ENCODE data around the gene CNTNAP2.
"Not testable (repeated sequence)": the region's sequence is repeated elsewhere in the genome, so short reads cannot be mapped to it uniquely, and the experiment has no call there.

CNTNAP2 gene

DNA sequence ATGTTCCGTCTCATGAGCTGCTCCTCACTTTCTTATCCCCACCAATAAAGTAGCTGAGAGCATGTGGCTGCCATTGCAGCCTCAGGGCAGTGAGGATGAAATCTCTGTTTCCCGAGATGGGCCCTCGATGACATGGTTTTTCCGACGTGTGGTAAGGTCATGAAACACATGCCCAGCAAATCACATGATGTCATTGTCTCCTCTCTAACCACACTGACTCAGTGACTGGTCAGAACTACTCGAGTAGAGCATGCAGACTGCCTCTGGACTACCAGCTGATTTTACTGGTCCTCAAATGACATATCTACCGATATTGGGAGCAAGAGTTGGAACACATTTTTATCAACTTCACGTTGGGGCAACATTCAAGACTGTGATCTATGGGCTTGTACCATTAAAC is 786.1 kb downstream of the CNTNAP2 start:
- Histone ChIP-seq H3K27ac (ENCODE audit: insufficient read depth, low read depth, low read length, poor library complexity, severe bottlenecking) (no peak overlapping the region), H3K4me1 (ENCODE audit: control insufficient read depth, insufficient read depth, low read length) (no peaks in the 10 kb centered on the region), H3K9me3 (ENCODE audit: control insufficient read depth, low read length) (no peaks in the 10 kb centered on the region), H3K4me3 (ENCODE audit: insufficient read depth, low read depth, low read length) (no peak overlapping the region), H3K36me3 (ENCODE audit: control insufficient read depth, insufficient read depth, low read length) (no peaks in the 10 kb centered on the region), H3K27me3 (ENCODE audit: control insufficient read depth, insufficient read depth, low read length, poor library complexity, severe bottlenecking) (no peaks in the 10 kb centered on the region)
- WGBS, 2 experiments: 88 to 91% methylated on average over 8 of the region's 8 CpGs

DNA sequence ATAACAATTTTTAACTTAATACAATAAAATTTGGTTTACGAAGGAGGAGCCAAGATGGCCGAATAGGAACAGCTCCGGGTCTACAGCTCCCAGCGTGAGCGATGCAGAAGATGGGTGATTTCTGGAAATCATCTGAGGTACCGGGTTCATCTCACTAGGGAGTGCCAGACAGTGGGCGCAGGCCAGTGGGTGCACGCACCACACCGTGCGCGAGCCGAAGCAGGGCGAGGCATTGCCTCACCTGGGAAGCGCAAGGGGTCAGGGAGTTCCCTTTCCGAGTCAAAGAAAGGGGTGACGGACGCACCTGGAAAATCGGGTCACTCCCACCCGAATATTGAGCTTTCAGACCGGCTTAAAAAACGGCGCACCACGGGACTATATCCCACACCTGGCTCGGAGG is 789.1 kb downstream of the CNTNAP2 start:
- not testable (repeated sequence) for H3K27me3 ChIP-seq (ENCODE audit: control insufficient read depth, insufficient read depth, low read length, poor library complexity, severe bottlenecking); H3K4me3 ChIP-seq (ENCODE audit: insufficient read depth, low read depth, low read length); H3K4me1 ChIP-seq (ENCODE audit: control insufficient read depth, insufficient read depth, low read length); H3K36me3 ChIP-seq (ENCODE audit: control insufficient read depth, insufficient read depth, low read length); H3K27ac ChIP-seq (ENCODE audit: insufficient read depth, low read depth, low read length, poor library complexity, severe bottlenecking); H3K9me3 ChIP-seq (ENCODE audit: control insufficient read depth, low read length)
- WGBS, 2 experiments: 90 to 92% methylated on average over 22 to 23 of the region's 24 CpGs

DNA sequence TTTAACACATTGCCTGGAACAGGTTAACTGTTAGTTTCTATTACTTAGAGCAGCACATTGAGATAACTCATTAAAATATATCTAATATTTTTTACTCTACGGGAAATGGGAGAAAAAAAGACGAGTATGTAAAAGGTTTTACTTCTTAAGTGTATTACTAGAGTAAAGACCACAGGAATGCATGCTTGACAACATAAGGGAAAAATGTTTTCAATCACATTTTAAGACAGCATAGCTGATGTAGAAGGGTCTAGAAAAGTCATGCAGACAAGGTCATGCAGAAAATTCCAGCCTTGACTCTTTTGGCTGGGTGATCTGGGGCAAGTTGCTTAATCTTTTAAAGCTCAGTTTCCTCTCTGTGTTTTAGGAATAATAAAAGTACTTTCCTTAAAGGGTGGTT is 806.2 kb downstream of the CNTNAP2 start:
- Histone ChIP-seq H3K36me3 (ENCODE audit: control insufficient read depth, insufficient read depth, low read length) (no peaks in the 10 kb centered on the region), H3K4me3 (ENCODE audit: insufficient read depth, low read depth, low read length) (no peak overlapping the region), H3K4me1 (ENCODE audit: control insufficient read depth, insufficient read depth, low read length) (no peaks in the 10 kb centered on the region), H3K27ac (ENCODE audit: insufficient read depth, low read depth, low read length, poor library complexity, severe bottlenecking) (no peak overlapping the region), H3K9me3 (ENCODE audit: control insufficient read depth, low read length) (no peaks in the 10 kb centered on the region), H3K27me3 (ENCODE audit: control insufficient read depth, insufficient read depth, low read length, poor library complexity, severe bottlenecking) (no peaks in the 10 kb centered on the region)
- WGBS, 2 experiments: 100% methylated on average over 2 of the region's 2 CpGs; no CpG with 5 or more reads in 1 of the 2 experiments

DNA sequence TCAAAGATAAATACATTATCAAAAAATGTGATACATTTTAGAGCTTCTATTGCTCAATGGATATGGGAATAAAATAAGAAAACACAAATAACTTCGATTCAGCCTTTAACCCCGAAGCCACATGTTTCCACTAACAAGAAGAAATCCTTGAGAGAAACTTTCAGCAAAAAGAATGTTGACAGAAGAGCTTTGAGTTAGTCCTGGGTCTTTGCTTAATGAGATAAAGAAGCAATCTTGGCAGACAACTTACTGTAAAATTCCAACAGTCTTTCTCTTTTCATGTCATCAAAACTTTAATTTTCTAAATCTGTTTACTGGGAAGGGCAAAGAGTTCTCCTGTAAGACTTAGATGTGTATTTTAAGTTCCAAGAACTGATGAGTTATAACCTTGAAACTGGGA is 810.2 kb downstream of the CNTNAP2 start:
- no peaks in the 10 kb centered on the region for H3K36me3 ChIP-seq (ENCODE audit: control insufficient read depth, insufficient read depth, low read length)
- H3K4me3 ChIP-seq (ENCODE audit: insufficient read depth, low read depth, low read length): no peak overlapping the region
- H3K27me3 ChIP-seq (ENCODE audit: control insufficient read depth, insufficient read depth, low read length, poor library complexity, severe bottlenecking): no peaks in the 10 kb centered on the region
- H3K27ac ChIP-seq (ENCODE audit: insufficient read depth, low read depth, low read length, poor library complexity, severe bottlenecking): no peak overlapping the region
- no peaks in the 10 kb centered on the region for H3K4me1 ChIP-seq (ENCODE audit: control insufficient read depth, insufficient read depth, low read length)
- H3K9me3 ChIP-seq (ENCODE audit: control insufficient read depth, low read length): no peaks in the 10 kb centered on the region
- WGBS, 2 experiments: 80 to 100% methylated on average over 1 to 2 of the region's 2 CpGs

DNA sequence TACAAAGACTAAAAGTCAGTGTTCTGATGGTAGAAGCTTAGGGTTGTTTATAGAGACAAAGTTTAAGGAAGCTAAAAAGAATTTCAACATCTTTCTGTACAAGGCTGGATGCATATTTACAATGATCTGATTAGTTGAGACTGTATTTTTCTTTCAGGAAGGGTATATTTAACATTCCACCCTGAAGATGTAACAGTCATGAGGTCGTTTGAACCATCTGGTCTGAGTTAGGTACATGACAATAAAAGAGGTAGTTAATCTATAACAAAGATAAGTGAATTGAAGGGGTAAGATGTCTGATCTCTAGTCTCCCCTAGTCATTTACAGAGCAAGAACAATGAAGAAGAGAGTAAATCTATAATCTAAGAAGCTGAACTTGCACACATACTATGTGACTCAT is 821.2 kb downstream of the CNTNAP2 start:
- Histone ChIP-seq H3K4me3 (ENCODE audit: insufficient read depth, low read depth, low read length) (no peak overlapping the region), H3K9me3 (ENCODE audit: control insufficient read depth, low read length) (no peaks in the 10 kb centered on the region), H3K27ac (ENCODE audit: insufficient read depth, low read depth, low read length, poor library complexity, severe bottlenecking) (no peak overlapping the region), H3K36me3 (ENCODE audit: control insufficient read depth, insufficient read depth, low read length) (no peaks in the 10 kb centered on the region), H3K4me1 (ENCODE audit: control insufficient read depth, insufficient read depth, low read length) (no peaks in the 10 kb centered on the region), H3K27me3 (ENCODE audit: control insufficient read depth, insufficient read depth, low read length, poor library complexity, severe bottlenecking) (no peaks in the 10 kb centered on the region)
- 50 to 80% methylated on average over 1 of the region's 1 CpG for WGBS, 2 experiments

DNA sequence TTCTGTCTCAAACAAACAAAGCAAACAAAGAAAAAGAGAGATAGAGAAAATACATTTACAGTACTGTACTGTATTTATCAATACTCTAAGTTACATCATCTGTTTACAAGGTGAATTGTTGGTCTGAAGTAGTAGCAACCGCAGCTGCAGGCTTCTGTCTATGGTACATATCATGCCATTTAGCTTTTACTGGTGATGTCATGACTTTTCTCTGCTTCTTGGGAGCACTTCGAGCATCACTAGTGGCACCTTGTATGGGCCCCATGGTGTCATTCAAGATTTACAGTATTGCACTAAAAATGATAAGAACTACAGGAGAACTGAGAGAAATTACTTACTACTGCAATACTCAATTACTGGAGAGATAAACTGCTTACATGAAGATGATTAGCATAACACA is 826.9 kb downstream of the CNTNAP2 start:
- Histone ChIP-seq H3K27me3 (ENCODE audit: control insufficient read depth, insufficient read depth, low read length, poor library complexity, severe bottlenecking) (no peaks in the 10 kb centered on the region), H3K36me3 (ENCODE audit: control insufficient read depth, insufficient read depth, low read length) (no peaks in the 10 kb centered on the region), H3K9me3 (ENCODE audit: control insufficient read depth, low read length) (no peaks in the 10 kb centered on the region), H3K27ac (ENCODE audit: insufficient read depth, low read depth, low read length, poor library complexity, severe bottlenecking) (no peak overlapping the region), H3K4me1 (ENCODE audit: control insufficient read depth, insufficient read depth, low read length) (no peaks in the 10 kb centered on the region), H3K4me3 (ENCODE audit: insufficient read depth, low read depth, low read length) (no peak overlapping the region)
- WGBS, 2 experiments: 92 to 94% methylated on average over 2 of the region's 2 CpGs

DNA sequence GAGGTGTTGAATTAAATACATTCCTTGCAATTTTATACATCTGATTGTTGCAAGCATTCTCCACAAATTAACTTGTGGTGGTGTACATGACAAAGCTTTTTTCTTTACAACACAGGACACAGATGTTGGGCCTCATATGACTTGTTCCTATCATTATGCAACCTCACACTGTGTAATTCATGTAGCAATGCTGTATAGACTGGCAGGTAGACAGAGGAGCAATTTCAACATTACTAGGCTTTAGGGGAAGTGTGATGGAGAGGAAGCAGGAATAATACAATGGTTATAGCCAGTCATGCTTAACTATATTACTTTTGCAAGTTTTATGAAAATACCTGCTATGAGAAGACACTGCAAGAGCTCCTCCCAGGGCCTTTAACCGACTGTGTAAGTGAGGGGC is 832.1 kb downstream of the CNTNAP2 start:
- no peak overlapping the region for H3K4me3 ChIP-seq (ENCODE audit: insufficient read depth, low read depth, low read length)
- no peaks in the 10 kb centered on the region for H3K9me3 ChIP-seq (ENCODE audit: control insufficient read depth, low read length)
- no peaks in the 10 kb centered on the region for H3K36me3 ChIP-seq (ENCODE audit: control insufficient read depth, insufficient read depth, low read length)
- H3K4me1 ChIP-seq (ENCODE audit: control insufficient read depth, insufficient read depth, low read length): no peaks in the 10 kb centered on the region
- no peaks in the 10 kb centered on the region for H3K27me3 ChIP-seq (ENCODE audit: control insufficient read depth, insufficient read depth, low read length, poor library complexity, severe bottlenecking)
- H3K27ac ChIP-seq (ENCODE audit: insufficient read depth, low read depth, low read length, poor library complexity, severe bottlenecking): no peak overlapping the region
- WGBS, 2 experiments: 86% methylated on average over 1 of the region's 1 CpG; no CpG with 5 or more reads in 1 of the 2 experiments

DNA sequence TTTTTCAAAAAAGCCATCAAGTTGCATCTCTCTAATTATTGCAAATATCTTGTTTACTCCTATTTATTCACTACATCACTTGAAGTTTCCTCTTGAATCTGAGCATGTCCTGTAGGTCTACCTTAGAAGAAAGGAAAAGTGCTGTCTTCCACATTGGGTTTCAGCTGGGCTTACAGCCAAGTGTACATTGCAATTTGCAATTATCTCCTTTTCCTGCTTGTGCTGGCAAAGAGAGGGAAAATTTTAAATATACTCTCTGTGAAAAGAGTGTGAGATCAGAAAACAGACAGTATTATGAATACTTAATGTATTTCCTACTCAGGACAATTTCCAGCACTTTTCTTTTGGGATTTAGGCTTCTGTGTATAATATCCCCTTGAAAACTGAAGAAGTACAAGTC is 839.7 kb downstream of the CNTNAP2 start:
- H3K4me1 ChIP-seq (ENCODE audit: control insufficient read depth, insufficient read depth, low read length): no peaks in the 10 kb centered on the region
- no peaks in the 10 kb centered on the region for H3K9me3 ChIP-seq (ENCODE audit: control insufficient read depth, low read length)
- no peak overlapping the region for H3K4me3 ChIP-seq (ENCODE audit: insufficient read depth, low read depth, low read length)
- no peak overlapping the region for H3K27ac ChIP-seq (ENCODE audit: insufficient read depth, low read depth, low read length, poor library complexity, severe bottlenecking)
- H3K36me3 ChIP-seq (ENCODE audit: control insufficient read depth, insufficient read depth, low read length): no peaks in the 10 kb centered on the region
- no peaks in the 10 kb centered on the region for H3K27me3 ChIP-seq (ENCODE audit: control insufficient read depth, insufficient read depth, low read length, poor library complexity, severe bottlenecking)

DNA sequence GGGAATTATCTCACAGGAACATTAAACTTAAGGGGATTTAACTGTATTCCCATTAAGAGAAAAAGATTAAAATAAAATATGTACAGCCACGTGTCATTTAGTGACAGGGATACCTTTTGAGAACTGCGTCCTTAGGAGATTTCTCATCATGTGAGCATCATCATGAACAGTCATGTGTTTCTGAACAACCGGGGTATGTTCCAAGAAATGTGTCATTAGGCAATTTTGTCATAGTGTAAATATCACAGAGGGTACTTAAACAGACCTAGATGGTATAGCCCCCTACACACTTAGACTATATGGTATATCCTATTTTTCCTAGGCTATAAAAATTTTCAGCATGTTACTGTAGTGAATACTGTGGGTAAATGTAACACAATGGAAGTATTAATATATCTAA is 840.3 kb downstream of the CNTNAP2 start:
- no peaks in the 10 kb centered on the region for H3K36me3 ChIP-seq (ENCODE audit: control insufficient read depth, insufficient read depth, low read length)
- H3K27me3 ChIP-seq (ENCODE audit: control insufficient read depth, insufficient read depth, low read length, poor library complexity, severe bottlenecking): no peaks in the 10 kb centered on the region
- no peak overlapping the region for H3K27ac ChIP-seq (ENCODE audit: insufficient read depth, low read depth, low read length, poor library complexity, severe bottlenecking)
- no peaks in the 10 kb centered on the region for H3K4me1 ChIP-seq (ENCODE audit: control insufficient read depth, insufficient read depth, low read length)
- WGBS, 2 experiments: 94 to 95% methylated on average over 3 of the region's 3 CpGs
- H3K4me3 ChIP-seq (ENCODE audit: insufficient read depth, low read depth, low read length): no peak overlapping the region
- no peaks in the 10 kb centered on the region for H3K9me3 ChIP-seq (ENCODE audit: control insufficient read depth, low read length)

DNA sequence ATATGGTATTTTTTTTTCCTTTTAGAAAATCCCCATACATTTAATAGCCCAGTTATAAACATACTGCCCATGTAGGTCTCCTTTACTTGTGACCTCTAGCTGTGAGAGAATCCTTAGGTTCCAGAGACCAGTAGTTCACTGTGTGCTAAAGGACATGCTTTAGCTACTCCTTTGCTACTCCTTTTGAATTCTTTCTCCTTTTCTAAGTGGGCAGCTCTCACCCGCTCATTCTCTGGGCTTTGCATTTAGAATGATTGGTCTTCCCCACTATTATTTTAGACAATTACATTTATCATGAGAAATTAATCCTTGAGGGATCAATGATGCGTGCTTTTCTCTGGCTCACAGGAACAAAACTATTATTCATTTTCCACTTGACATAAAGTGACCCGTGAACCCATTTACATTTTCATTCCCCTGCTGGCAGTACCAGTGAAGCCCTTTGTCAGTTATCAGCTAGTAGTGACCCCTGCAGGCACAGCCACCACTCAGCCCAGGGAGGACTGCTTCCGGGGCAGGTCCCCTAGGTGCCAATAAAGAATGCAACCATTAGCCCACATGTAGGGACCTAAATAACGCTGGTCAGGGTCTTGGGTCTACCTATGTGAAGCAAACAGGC is 844.3 kb downstream of the CNTNAP2 start:
- Histone ChIP-seq H3K4me1 (ENCODE audit: control insufficient read depth, insufficient read depth, low read length) (no peaks in the 10 kb centered on the region), H3K36me3 (ENCODE audit: control insufficient read depth, insufficient read depth, low read length) (no peaks in the 10 kb centered on the region), H3K9me3 (ENCODE audit: control insufficient read depth, low read length) (no peaks in the 10 kb centered on the region), H3K27ac (ENCODE audit: insufficient read depth, low read depth, low read length, poor library complexity, severe bottlenecking) (no peak overlapping the region), H3K27me3 (ENCODE audit: control insufficient read depth, insufficient read depth, low read length, poor library complexity, severe bottlenecking) (no peaks in the 10 kb centered on the region), H3K4me3 (ENCODE audit: insufficient read depth, low read depth, low read length) (no peak overlapping the region)
- 64 to 67% methylated on average over 5 of the region's 5 CpGs for WGBS, 2 experiments

DNA sequence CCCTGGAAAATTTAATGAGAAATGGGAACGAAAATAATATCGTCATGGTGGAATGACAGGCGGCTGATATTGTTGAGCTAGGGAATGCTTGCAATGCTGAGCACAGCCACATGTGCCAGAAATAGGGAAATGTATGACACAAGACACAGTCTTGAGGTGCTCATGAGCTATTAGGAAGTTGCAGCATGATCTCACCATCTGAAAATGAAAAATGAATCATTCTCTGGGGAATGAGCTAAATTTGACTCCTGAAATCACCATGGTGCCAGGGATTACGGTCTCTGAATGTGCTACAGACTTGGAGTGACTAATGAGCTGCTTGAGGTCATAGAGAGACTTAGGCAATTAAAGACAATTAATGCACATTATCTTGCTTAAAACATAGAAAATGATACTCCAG is 845.0 kb downstream of the CNTNAP2 start:
- WGBS, 2 experiments: 92 to 94% methylated on average over 4 of the region's 4 CpGs
- no peaks in the 10 kb centered on the region for H3K36me3 ChIP-seq (ENCODE audit: control insufficient read depth, insufficient read depth, low read length)
- no peak overlapping the region for H3K27ac ChIP-seq (ENCODE audit: insufficient read depth, low read depth, low read length, poor library complexity, severe bottlenecking)

More for the DNA sequence above, 845.0 kb downstream of the CNTNAP2 start:
- Histone ChIP-seq H3K9me3 (ENCODE audit: control insufficient read depth, low read length) (no peaks in the 10 kb centered on the region), H3K27me3 (ENCODE audit: control insufficient read depth, insufficient read depth, low read length, poor library complexity, severe bottlenecking) (no peaks in the 10 kb centered on the region), H3K4me3 (ENCODE audit: insufficient read depth, low read depth, low read length) (no peak overlapping the region), H3K4me1 (ENCODE audit: control insufficient read depth, insufficient read depth, low read length) (no peaks in the 10 kb centered on the region)

Measured in ectodermal cell (in vitro differentiated cells).